KMS-11 (cell line): ENCODE measurements around the gene GATA2.

ENCODE experiments used
- H2AFZ ChIP-seq: fragments of 200-600 bp; sonication (generic); 2 replicates; pipeline ENCODE4 v1.6.1; 2016; ENCODE audit warnings: antibody characterized with exemption, mixed run types, low read depth
- H3K27ac ChIP-seq: fragments of 200-600 bp; sonication (generic); 2 replicates; pipeline ENCODE4 v1.6.1; 2016; ENCODE audit warnings: mild to moderate bottlenecking, mixed run types
- H3K27me3 ChIP-seq: fragments of 200-600 bp; sonication (generic); 2 replicates; pipeline ENCODE4 v1.6.1; 2017; ENCODE audit warnings: mild to moderate bottlenecking, low read depth, mixed run types, moderate library complexity; ENCODE audit not compliant: insufficient read depth
- H3K36me3 ChIP-seq: fragments of 200-600 bp; sonication (generic); 2 replicates; pipeline ENCODE4 v1.6.1; 2017; ENCODE audit warnings: mild to moderate bottlenecking, mixed run types; ENCODE audit not compliant: insufficient read depth
- H3K4me1 ChIP-seq: fragments of 200-600 bp; sonication (generic); 2 replicates; pipeline ENCODE4 v1.6.1; 2016; ENCODE audit warnings: mild to moderate bottlenecking, low read depth, mixed run types; ENCODE audit not compliant: poor library complexity, severe bottlenecking
- H3K4me2 ChIP-seq: fragments of 200-600 bp; sonication (generic); 2 replicates; pipeline ENCODE4 v1.7.0; 2016; ENCODE audit warnings: mild to moderate bottlenecking, mixed run types
- H3K4me3 ChIP-seq: fragments of 200-600 bp; sonication (generic); IDR thresholded peaks from 2 replicates; pipeline ENCODE4 v1.6.1; 2017; ENCODE audit warnings: low read depth, low read length, mixed read lengths; ENCODE audit not compliant: insufficient read depth
- H3K79me2 ChIP-seq: fragments of 200-600 bp; sonication (generic); 2 replicates; pipeline ENCODE4 v1.6.1; 2016; ENCODE audit warnings: low read depth, mixed run types; ENCODE audit not compliant: insufficient read depth
- H3K9ac ChIP-seq: fragments of 200-600 bp; sonication (generic); 2 replicates; pipeline ENCODE4 v1.6.1; 2016; ENCODE audit warnings: mild to moderate bottlenecking, mixed run types
- H4K20me1 ChIP-seq: fragments of 200-600 bp; sonication (generic); 2 replicates; pipeline ENCODE4 v1.6.1; 2016; ENCODE audit warnings: mild to moderate bottlenecking, mixed run types; ENCODE audit not compliant: insufficient read depth
- TF ChIP-seq, protein P1 (sequence below): fragments of 200-600 bp; sonication (generic); conservative IDR thresholded peaks from 2 replicates; pipeline ENCODE4 v1.6.1; 2017; ENCODE audit warnings: low read depth, mild to moderate bottlenecking, antibody characterized with exemption, low read length, moderate library complexity, mixed read lengths

Gene GATA2

DNA sequence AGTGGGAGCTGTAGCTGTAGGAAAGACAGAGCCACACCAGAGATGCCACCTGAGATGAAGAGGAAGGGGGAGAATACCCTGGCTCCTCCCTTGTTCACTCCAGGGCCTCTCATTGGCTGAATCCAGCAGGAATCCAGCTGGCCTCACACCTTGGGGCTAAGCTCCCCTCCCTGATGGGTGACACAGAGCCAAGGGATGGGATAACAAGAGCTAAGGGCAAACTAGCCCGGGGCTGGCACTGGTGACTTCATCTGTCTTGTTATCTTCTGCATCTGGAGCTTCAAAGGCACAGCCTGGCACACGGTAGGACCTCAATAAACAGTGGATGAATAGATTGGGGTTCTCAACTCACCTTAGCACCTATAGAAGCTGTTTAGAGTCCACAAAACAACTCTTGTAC is 13.8 kb upstream of the GATA2 start:
- TF ChIP-seq, protein P1, sequence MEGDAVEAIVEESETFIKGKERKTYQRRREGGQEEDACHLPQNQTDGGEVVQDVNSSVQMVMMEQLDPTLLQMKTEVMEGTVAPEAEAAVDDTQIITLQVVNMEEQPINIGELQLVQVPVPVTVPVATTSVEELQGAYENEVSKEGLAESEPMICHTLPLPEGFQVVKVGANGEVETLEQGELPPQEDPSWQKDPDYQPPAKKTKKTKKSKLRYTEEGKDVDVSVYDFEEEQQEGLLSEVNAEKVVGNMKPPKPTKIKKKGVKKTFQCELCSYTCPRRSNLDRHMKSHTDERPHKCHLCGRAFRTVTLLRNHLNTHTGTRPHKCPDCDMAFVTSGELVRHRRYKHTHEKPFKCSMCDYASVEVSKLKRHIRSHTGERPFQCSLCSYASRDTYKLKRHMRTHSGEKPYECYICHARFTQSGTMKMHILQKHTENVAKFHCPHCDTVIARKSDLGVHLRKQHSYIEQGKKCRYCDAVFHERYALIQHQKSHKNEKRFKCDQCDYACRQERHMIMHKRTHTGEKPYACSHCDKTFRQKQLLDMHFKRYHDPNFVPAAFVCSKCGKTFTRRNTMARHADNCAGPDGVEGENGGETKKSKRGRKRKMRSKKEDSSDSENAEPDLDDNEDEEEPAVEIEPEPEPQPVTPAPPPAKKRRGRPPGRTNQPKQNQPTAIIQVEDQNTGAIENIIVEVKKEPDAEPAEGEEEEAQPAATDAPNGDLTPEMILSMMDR, result no peak
- Histone ChIP-seq H3K4me1 (no peaks in the 10 kb centered on the region), H3K4me2 (no peak overlapping the region), H3K4me3 (no peak overlapping the region), H4K20me1 (no peaks in the 10 kb centered on the region), H3K36me3 (no peaks in the 10 kb centered on the region), H2AFZ (no peak overlapping the region), H3K9ac (no peak overlapping the region), H3K79me2 (no peaks in the 10 kb centered on the region), H3K27ac (no peak overlapping the region), H3K27me3 (no peaks in the 10 kb centered on the region; the same call in 1 of the 2 replicates)

DNA sequence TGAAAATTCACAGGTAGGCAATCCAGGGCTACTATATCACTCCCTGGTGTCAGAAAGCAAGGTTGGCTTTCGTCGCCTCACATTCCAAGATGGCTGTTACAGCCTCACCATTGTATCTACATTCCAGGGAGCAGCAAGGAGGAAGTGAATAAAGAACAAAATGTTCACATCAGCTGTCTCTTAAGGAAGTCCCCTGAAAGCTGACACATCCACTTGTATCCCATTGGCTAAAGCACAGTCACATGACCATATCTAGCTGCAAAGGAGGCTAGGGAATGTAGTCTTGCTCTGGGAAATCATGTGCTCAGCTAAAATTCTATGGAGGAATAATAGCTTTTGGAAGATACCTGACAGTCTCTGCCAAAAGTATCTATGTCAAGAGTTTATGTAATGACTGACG is 12.8 kb upstream of the GATA2 start:
- Histone ChIP-seq H3K4me3 (no peak overlapping the region), H3K27me3 (no peaks in the 10 kb centered on the region; the same call in 1 of the 2 replicates), H3K27ac (no peak overlapping the region), H3K4me2 (no peak overlapping the region), H4K20me1 (no peaks in the 10 kb centered on the region), H3K4me1 (no peaks in the 10 kb centered on the region), H3K36me3 (no peaks in the 10 kb centered on the region), H3K9ac (no peak overlapping the region), H3K79me2 (no peaks in the 10 kb centered on the region), H2AFZ (no peak overlapping the region)
- TF ChIP-seq, protein P1, result no peak

DNA sequence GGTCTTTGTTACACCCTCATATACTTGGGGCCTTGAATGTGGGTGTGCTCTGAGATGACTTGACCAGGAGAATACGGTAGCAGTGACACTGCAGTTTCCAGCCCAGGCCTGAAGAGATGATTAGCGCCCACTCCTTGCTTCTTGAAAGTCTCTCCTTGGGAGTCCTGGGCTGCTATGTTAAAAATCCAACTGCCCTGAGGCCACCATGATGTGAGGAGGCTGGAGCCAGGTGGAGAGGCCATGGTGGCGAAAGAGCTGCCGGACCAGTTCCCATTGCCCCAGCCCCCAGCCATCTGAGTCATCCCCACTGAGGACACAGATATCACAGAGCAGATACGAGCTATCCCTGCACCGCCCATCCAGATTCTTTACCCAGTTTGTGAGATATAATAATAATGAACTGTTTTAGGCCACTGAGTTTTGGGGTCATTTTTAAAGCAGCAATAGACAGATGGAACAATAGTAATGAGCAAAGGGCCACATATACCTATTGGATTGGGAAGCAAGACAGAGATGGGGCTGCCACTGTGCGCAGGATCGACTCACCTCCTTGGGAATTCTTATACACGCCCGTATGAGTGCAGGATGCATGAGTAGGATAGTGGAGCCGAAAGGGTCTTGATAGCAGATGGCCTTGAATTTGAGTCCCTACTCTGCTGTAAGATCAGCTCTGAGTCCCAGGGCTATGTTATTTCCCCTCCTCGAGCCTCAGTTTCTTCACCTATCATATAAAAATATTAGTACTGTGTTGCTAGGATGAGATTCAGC is 12.1 kb upstream of the GATA2 start:
- Histone ChIP-seq H3K9ac (no peak overlapping the region), H3K4me2 (no peak overlapping the region)
- TF ChIP-seq, protein P1, result no peak

DNA sequence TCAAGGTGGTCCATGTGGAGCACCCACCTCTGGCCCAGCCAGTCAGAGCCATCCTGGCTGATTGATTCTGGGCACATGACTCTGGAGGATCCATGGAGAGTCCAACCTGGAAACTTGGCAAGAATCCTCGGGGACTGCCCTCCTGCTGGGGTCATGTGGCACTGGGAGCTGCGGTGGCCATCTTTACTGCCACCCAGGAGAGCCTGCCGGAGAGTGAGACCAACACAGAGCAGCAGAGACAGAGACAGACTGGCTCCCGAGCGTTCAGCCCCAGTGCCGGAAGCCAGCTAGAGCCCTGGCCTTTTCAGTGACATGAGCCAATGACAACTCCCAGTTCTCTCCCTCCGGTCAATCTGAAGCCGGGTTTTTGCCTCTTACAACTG is 11.5 kb upstream of the GATA2 start:
- Histone ChIP-seq H3K9ac (no peak overlapping the region), H4K20me1 (no peaks in the 10 kb centered on the region), H3K4me2 (no peak overlapping the region), H3K4me1 (no peaks in the 10 kb centered on the region), H3K27me3 (no peaks in the 10 kb centered on the region; the same call in 1 of the 2 replicates), H3K4me3 (no peak overlapping the region), H3K79me2 (no peaks in the 10 kb centered on the region), H2AFZ (no peak overlapping the region), H3K27ac (no peak overlapping the region), H3K36me3 (no peaks in the 10 kb centered on the region)
- TF ChIP-seq, protein P1, result no peak

More for the DNA sequence above, 12.1 kb upstream of the GATA2 start:
- Histone ChIP-seq H2AFZ (no peak overlapping the region), H4K20me1 (no peaks in the 10 kb centered on the region), H3K79me2 (no peaks in the 10 kb centered on the region), H3K4me3 (no peak overlapping the region), H3K36me3 (no peaks in the 10 kb centered on the region), H3K27me3 (no peaks in the 10 kb centered on the region; the same call in 1 of the 2 replicates), H3K27ac (no peak overlapping the region), H3K4me1 (no peaks in the 10 kb centered on the region)
